Ovary (tissue), 9 donors: ENCODE measurements around the gene MYH7B. TPM values are rescaled to one million over a fixed set of nuclear protein-coding genes. Genes with fewer than 3 reads are reported as not detected.

Experiments
- DNase-seq, 5 donors: peaks; one replicate each; pipeline ENCODE4 v3.0.0-alpha.2; 2019 to 2020
- H3K27ac ChIP-seq, 2 donors: fragments of 200-600 bp; one replicate each; pipeline versions ENCODE4 v1.5.1 to v1.8.0; 2019 to 2022
- H3K27me3 ChIP-seq: fragments of 200-600 bp; one replicate; pipeline ENCODE4 v1.8.0; 2022
- H3K36me3 ChIP-seq: fragments of 200-600 bp; sonication (generic); one replicate; pipeline ENCODE4 v1.5.1; 2019
- H3K4me1 ChIP-seq: one replicate; pipeline ENCODE4 v1.8.1; 2013; ENCODE audit warnings: mild to moderate bottlenecking, moderate library complexity; ENCODE audit not compliant: insufficient read depth
- H3K4me3 ChIP-seq: fragments of 200-600 bp; sonication (generic); one replicate; pipeline ENCODE4 v1.5.1; 2017
- H3K9me3 ChIP-seq, 2 donors: fragments of 200-600 bp in 1 of 2; sonication (generic) in 1 of 2; one replicate each; pipeline versions ENCODE4 v1.5.1 to v1.8.1; 2013 to 2019; ENCODE audit warnings: mild to moderate bottlenecking in 1 of 2, moderate library complexity in 1 of 2
- EP300 ChIP-seq: sonication (generic); formaldehyde crosslinking; IDR thresholded peaks from one replicate; pipeline ENCODE4 v1.6.1; 2017; ENCODE audit warnings: antibody characterized with exemption
- POLR2A ChIP-seq: fragments of 450-650 bp; IDR thresholded peaks from one replicate; pipeline ENCODE4 v1.6.1; 2017; ENCODE audit warnings: antibody characterized with exemption, mild to moderate bottlenecking, moderate library complexity
- WGBS, 3 donors: extraction: QIAGEN DNeasy Blood & Tissue Kit in 1 of 3; methylation state at CpG; one replicate each; pipeline versions ENCODE4 v1.1.5 to v1.1.7; 2013 to 2017; 5-methylcytosine and 5-hydroxymethylcytosine counted together
- intact Hi-C, 4 donors: fragments of 100-400 bp; cut with DNase I; formaldehyde crosslinking; loops; one replicate each; pipeline versions ENCODE4 v1.11.0 to v1.15.1; 2022 to 2023
- polyA plus RNA-seq, 2 donors: library from polyadenylated mRNA; stranded (reverse); fragments of 200-250 nt in 1 of 2; fragments of 350-450 nt in 1 of 2; fragmentation: Illumina TruSeq in 1 of 2; extraction: RNeasy Lipid Tissue Mini Kit (QIAGEN cat#74804) in 1 of 2; gene quantifications; one replicate each; pipeline ENCODE4 v1.2.3, GENCODE V29; 2013 to 2014
- total RNA-seq, 7 donors: library from RNA; depleted of rRNA in 2 of 7; stranded (reverse); fragments of >200 nt in 2 of 7; fragmentation: NEBNext Ultra II Directional in 3 of 7; extraction: Animal tissue kit (Norgen Biotek cat#: 25700) in 3 of 7; gene quantifications; one replicate each; pipeline versions ENCODE4 v1.1.0 to v1.2.4, GENCODE V29; 2016 to 2023
- TF ChIP-seq, protein P1 (sequence below), 3 donors: fragments of 450-650 bp in 2 of 3; fragments of 200-600 bp in 1 of 3; IDR thresholded peaks; one replicate each; pipeline versions ENCODE4 v1.5.1 to v1.8.0; 2016 to 2022; ENCODE audit warnings: antibody characterized with exemption in 3 of 3, mild to moderate bottlenecking in 1 of 3
- donor health status: DM: no; HTN: no; CAD: no; lungs with moderate emphysema.
- donor health status: DM: no; HTN: no; CAD: no.
- donor health status: Bipolar disorder and iron deficiency.
- donor health status: DM: yes; HTN: yes; CAD: no.
- donor health status: DM: no; HTN: no; CAD: no.
- donor health status: DM: yes; HTN: yes; CAD: no.

MYH7B gene
- total and polyA plus RNA-seq, 9 donors = 0.30 to 2.6 (median 1.1) TPM

GRCh38 chr20:34984756-34985261 is 29.1 kb downstream of the MYH7B start:
- intact Hi-C loops = no loop called here
- no peaks in the 10 kb centered on the region for H3K36me3 ChIP-seq
- no peak for DNase-seq
- 53 to 71% (median 66%) methylated on average over 11 to 18 of the region's 18 CpGs for WGBS, 3 donors
- H3K9me3 ChIP-seq = no peaks in the 10 kb centered on the region
- peaks cover 17% of the 10 kb centered on the region for H3K4me1 ChIP-seq
- no peaks in the 10 kb centered on the region for H3K27me3 ChIP-seq
- H3K4me3 ChIP-seq = no peak overlapping the region
- TF ChIP-seq, protein P1, sequence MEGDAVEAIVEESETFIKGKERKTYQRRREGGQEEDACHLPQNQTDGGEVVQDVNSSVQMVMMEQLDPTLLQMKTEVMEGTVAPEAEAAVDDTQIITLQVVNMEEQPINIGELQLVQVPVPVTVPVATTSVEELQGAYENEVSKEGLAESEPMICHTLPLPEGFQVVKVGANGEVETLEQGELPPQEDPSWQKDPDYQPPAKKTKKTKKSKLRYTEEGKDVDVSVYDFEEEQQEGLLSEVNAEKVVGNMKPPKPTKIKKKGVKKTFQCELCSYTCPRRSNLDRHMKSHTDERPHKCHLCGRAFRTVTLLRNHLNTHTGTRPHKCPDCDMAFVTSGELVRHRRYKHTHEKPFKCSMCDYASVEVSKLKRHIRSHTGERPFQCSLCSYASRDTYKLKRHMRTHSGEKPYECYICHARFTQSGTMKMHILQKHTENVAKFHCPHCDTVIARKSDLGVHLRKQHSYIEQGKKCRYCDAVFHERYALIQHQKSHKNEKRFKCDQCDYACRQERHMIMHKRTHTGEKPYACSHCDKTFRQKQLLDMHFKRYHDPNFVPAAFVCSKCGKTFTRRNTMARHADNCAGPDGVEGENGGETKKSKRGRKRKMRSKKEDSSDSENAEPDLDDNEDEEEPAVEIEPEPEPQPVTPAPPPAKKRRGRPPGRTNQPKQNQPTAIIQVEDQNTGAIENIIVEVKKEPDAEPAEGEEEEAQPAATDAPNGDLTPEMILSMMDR (IDR thresholded peaks at IDR 0.05) = no peak
- no peak for TF ChIP-seq EP300
- no peak for TF ChIP-seq POLR2A
- H3K27ac ChIP-seq = no peak overlapping the region

DNA sequence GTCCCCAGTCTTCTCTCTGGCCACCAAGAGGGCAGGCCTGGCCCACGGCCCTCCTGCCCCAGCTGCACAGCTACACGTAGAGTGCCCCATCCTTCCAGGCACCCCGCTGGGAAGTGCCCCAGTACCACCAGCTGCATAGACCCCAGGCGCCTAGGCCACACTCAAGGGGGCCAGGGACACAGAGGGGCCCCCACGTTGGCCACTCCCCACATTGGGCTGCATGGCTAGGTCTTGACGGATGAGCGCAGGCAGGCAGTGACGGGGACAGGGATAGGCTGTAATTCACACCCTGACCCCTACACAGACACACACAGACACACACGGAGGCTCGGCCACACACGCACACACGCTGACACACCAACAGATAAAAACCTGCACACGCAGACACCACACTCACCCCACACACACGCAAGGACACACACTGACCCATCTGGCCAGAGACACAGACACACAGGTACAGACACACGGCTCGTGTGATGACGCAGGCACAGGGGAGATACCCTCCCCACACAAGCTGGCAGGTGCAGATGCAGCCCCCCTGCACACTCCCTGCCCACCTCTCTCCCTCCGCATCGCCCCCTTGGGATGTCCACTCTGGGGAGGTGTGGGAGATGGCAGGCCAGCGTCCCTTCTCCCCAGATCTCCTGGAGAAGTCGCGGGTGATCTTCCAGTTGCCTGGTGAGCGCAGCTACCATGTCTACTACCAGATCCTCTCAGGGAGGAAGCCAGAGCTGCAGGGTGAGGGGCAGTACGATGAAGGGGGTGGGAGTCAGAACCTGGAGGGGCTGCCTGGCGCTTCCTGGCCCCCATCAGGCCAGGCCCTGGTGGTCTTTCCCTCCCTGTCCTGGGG is 30.0 kb downstream of the MYH7B start:
- no peaks in the 10 kb centered on the region for H3K27me3 ChIP-seq
- H3K27ac ChIP-seq = no peak overlapping the region
- TF ChIP-seq EP300 = no peak
- TF ChIP-seq POLR2A = no peak
- no peaks in the 10 kb centered on the region for H3K9me3 ChIP-seq
- no peak overlapping the region for H3K4me3 ChIP-seq
- WGBS, 3 donors = 46 to 60% (median 50%) methylated on average over 25 of the region's 25 CpGs
- intact Hi-C loops = no loop called here
- no peaks in the 10 kb centered on the region for H3K36me3 ChIP-seq
- H3K4me1 ChIP-seq = peaks cover 17% of the 10 kb centered on the region
- no peak for DNase-seq

DNA sequence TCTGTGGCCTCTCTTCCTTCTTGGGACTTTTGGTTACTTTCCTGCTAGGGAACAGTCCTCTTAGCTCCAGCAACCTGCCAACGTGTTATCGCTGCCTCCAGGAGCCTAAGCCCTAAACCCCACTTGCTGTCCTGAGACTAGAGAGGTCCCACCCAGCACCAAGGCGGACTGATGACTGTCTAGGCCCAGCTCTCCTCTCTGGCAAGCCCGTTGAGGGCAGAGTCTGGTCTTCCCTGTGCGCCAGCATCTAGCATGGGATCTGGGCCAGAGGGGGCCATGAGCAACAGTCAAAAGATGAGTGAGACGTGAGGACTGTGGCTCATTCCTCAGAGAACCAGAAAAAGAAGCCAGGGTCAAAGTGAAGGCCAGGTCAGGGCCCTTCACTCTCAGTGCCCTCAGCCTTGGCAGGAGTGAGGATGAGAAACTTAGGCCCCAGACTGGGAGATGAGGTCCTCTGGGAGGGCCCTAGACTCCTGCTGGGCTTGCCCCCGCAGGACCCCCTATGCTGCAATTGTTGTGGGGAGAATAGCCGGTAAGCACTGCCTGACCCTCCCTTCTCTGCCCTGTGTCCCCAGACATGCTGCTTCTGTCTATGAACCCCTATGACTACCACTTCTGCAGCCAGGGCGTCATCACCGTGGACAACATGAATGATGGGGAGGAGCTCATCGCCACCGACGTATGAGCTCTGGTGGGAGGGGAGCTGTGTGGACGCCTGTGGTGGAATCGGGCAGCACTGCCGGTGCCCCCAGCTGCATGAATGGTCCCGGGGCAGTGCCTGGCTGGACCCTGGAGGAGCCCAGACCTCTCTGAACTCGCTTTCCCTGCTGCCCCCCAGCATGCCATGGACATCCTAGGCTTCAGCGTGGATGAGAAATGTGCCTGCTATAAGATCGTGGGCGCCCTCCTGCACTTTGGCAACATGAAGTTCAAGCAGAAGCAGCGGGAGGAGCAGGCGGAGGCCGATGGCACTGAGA is 30.9 kb downstream of the MYH7B start:
- no peak for DNase-seq
- 51 to 63% (median 54%) methylated on average over 22 to 24 of the region's 24 CpGs for WGBS, 3 donors
- intact Hi-C loops = no loop called here
- H3K27ac ChIP-seq = no peak overlapping the region
- H3K4me1 ChIP-seq = peaks cover 17% of the 10 kb centered on the region
- TF ChIP-seq EP300 (no peak), POLR2A (no peak)
- TF ChIP-seq, protein P1 (IDR thresholded peaks at IDR 0.05) = no peak
- H3K27me3 ChIP-seq = no peaks in the 10 kb centered on the region
- H3K36me3 ChIP-seq = no peaks in the 10 kb centered on the region
- H3K9me3 ChIP-seq = no peaks in the 10 kb centered on the region
- H3K4me3 ChIP-seq = no peak overlapping the region

- WGBS, 3 donors = 24 to 37% (median 30%) methylated on average over 15 of the region's 15 CpGs
- DNase-seq = peak in 1 of 5 donors; percentile 38
- no peak overlapping the region for H3K27ac ChIP-seq
These were observed 31.9 kb downstream of the MYH7B start for GRCh38 chr20:34987288-34988190.

More at GRCh38 chr20:34987288-34988190, 31.9 kb downstream of the MYH7B start:
- intact Hi-C loops = no loop called here
- H3K4me3 ChIP-seq = no peak overlapping the region
- TF ChIP-seq EP300 = no peak
- no peak for TF ChIP-seq POLR2A
- TF ChIP-seq, protein P1 (IDR thresholded peaks at IDR 0.05) = no peak
- no peaks in the 10 kb centered on the region for H3K9me3 ChIP-seq
- H3K4me1 ChIP-seq = peaks cover 17% of the 10 kb centered on the region
- no peaks in the 10 kb centered on the region for H3K27me3 ChIP-seq
- H3K36me3 ChIP-seq = no peaks in the 10 kb centered on the region
